HFF-Myc (cell line): ENCODE data around the gene ANKS1A.
"Not testable (repeated sequence)": the region's sequence is repeated elsewhere in the genome, so short reads cannot be mapped to it uniquely, and the experiment has no call there.

Experiments used
- DNase-seq: peaks from one replicate; pipeline ENCODE4 v3.0.0-alpha.2; 2011; ENCODE audit warnings: low read depth; ENCODE audit errors: extremely low read depth
- H3K4me3 ChIP-seq: replicated peaks from 2 replicates; pipeline ENCODE4 v1.5.1; 2011; ENCODE audit warnings: low read depth, mild to moderate bottlenecking, control low read depth, low read length
- CTCF ChIP-seq: IDR thresholded peaks from 2 replicates; pipeline ENCODE4 v1.5.1; 2012; ENCODE audit warnings: mild to moderate bottlenecking, low read depth, low read length, control low read depth; ENCODE audit errors: missing control alignments

Gene ANKS1A

DNA sequence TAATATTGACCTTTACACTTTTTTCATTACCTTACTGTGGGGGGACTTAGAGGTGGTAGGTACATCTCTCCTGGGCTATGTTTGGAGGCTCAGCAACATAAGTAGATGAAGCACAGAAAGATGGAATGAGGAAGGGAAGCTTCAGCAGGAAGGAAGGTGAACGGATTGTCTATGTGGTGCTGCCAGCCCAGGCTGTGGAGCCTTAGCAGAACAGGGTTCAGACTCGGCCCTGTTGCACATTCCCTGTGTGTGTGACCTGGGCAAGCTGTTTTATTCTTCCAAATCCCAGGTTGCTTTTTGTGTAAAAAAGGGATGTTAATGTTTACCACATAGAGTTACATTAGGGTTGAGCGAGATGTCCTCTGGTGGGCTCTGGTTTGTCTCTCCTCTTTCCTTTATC, 41.2 kb downstream of the ANKS1A start:
- TF ChIP-seq CTCF = no peak
- DNase-seq = no peak
- H3K4me3 ChIP-seq = no peak overlapping the region

DNA sequence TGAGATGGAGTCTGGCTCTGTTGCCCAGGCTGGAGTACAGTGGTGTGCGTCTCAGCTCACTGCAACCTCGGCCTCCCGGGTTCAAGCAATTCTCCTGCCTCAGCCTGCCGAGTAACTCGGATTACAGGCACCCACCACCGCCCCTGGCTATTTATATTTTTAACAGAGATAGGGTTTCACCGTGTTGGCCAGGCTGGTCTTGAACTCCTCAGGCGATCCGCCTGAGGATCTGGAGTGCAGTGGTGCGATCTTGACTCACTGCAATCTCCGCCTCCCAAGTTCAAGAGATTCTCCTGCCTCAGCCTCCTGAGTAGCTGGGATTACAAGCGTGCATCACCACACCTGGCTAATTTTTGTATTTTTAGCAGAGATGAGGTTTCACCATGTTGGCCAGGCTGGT, 43.1 kb downstream of the ANKS1A start:
- not testable (repeated sequence) for DNase-seq

GRCh38 chr6:34934516-34934915, 45.5 kb downstream of the ANKS1A start:
- DNase-seq = peak; percentile 31
- H3K4me3 ChIP-seq = no peak overlapping the region
- TF ChIP-seq CTCF = no peak

More for the DNA sequence above, 43.1 kb downstream of the ANKS1A start:
- not testable (repeated sequence) for H3K4me3 ChIP-seq

DNA sequence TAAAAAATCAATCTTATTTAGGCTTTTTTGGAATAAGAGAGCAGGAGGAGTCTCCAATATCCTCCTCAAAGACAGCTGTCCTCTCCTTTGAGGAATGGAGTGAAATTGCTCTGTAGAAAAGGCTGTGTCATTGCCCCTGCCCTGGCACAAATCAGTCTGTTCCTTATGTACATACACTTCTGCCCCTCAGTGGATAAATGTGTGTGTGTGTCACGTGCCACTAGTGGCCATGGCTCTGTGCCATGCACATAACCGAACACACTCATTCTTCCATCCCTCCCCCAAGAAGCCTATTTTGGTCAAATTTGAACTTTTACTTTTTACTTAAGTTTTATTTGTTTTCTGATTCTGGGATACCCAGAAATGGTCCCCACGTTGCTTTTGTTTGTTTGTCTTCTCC, 49.2 kb downstream of the ANKS1A start:
- TF ChIP-seq CTCF = no peak
- DNase-seq = no peak
- H3K4me3 ChIP-seq = no peak overlapping the region

DNA sequence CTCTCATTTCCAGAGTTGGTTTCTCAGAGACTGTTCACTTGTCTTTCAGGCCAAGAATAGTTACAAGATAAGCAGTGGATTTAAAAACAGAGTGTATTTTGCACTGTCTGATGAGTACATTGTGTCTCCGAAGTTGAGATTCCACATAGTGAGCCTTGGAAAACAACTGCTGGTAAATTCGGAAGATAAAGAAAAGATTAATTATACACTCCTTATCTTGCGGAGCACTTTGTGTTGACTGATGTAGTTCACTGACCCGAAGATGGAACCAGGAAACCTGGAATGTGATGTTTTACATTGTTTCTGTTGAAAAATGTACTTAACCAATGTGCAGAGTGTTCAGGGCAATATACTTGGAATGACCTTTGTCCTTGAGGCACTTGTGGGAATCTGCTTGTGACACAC, 51.0 kb downstream of the ANKS1A start:
- no peak for TF ChIP-seq CTCF
- no peak overlapping the region for H3K4me3 ChIP-seq
- DNase-seq = no peak

DNA sequence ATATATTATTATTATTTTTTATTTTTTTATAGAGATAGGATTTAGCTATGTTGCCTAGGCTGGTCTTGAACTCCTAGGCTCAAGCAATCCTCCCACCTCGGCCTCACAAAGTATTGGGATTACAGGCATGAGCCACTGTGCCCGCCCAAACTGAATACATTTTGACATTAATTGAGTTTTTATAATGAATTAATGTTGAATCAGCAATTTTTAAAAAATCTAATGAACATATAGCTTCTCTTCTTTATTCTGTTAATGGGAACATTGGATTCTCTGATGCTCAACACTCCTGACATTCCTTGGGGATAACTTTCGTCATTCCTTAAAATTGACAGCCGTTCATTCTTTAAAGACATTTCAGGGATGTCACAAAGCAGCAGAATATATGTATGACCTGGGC, 52.4 kb downstream of the ANKS1A start:
- TF ChIP-seq CTCF = no peak
- DNase-seq = no peak
- H3K4me3 ChIP-seq = no peak overlapping the region

DNA sequence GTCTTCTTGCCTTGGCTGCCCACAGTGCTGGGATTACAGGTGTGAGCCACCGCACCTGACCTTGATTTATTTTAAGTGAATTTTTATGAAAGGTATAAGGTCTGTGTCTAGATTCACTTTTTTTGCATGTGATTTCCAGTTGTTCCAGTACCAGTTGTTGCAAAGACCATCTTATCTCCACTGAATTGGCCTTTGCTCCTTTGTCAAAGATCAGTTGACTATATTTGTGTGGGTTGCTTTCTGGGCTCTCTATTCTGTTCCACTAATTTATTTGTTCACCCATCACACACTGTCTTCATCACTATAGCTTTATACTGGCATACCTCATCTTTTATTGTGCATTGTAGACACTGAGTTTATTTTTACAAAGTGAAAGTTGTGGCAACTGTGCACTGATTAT, 56.3 kb downstream of the ANKS1A start:
- TF ChIP-seq CTCF = no peak
- no peak for DNase-seq
- no peak overlapping the region for H3K4me3 ChIP-seq
